Kasumi-1 (cell line): ENCODE data around the gene SLC24A1.

Experiments
- DNase-seq, 2 experiments: peaks; one replicate each; lab custom pipeline; 2025; lab: John Stamatoyannopoulos, UW

The SLC24A1 gene

GRCh38 chr15:65618560-65619109 lies 3.1 kb upstream of the SLC24A1 start:
- no peak for DNase-seq

- no peak for DNase-seq
Measured at GRCh38 chr15:65619626-65620290, 2.0 kb upstream of the SLC24A1 start.

DNA sequence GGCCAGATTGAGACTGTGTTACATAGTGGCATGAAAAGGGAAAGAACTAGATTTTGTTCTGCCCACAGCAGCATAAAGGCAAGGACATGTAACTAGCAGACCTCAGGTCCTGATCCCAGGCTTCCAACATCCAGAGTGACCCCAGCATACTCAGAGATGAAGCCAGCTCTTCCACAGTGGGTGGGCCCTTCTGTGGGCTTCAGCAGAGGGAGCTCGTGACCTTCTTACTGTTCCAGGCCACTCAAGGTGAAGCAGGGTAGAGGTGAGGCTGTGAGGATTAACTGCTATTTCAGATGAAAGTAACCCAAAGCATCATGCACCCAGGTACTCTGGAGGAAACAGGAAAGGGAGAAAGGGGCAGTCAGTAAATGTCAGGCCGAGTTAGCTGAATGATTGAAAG lies 905 bp upstream of the SLC24A1 start:
- DNase-seq, result no peak

- DNase-seq, result no peak
Measured at GRCh38 chr15:65623103-65623502, 1.4 kb downstream of the SLC24A1 start.

- DNase-seq, result no peak
Measured at GRCh38 chr15:65626856-65627255, 5.1 kb downstream of the SLC24A1 start.

DNA sequence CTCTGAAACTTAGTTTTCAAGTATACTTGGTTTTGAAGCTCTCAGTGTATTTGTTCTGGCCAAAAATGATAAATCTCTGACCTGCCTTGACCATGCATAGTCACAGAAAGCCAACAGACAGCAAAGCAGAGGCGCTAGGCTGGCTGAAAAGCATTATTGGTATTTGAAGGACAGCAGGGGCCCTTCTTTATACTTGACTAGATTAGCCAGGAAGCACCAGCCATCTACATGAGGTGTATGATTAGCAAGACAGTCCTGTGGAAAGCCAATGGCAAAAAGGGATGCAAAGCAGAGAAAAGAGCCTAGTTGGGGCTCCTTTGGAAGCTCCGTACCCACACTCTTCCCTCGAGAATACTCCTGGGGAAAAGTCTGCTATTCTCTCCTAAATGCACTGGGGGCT lies 7.8 kb downstream of the SLC24A1 start:
- no peak for DNase-seq

DNA sequence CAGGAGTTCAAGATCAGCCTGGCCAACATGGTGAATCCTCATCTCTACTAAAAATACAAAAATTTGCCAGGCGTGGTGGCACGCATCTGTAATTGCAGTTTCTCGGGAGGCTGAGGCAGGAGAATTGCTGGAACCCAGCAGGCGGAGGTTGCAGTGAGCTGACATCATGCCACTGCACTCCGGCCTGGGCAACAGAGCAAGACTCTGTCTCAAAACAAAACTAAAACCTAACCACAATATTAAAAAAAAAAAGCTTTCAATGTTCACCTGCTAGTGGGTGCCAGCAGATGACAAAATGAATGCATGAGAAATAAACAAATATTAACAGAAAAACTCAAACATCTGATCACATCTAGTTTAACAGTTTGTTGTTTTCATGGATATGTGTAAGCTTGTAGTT lies 9.0 kb downstream of the SLC24A1 start:
- DNase-seq, result no peak

- DNase-seq, result no peak
Measured at GRCh38 chr15:65631503-65631902, 9.8 kb downstream of the SLC24A1 start.

DNA sequence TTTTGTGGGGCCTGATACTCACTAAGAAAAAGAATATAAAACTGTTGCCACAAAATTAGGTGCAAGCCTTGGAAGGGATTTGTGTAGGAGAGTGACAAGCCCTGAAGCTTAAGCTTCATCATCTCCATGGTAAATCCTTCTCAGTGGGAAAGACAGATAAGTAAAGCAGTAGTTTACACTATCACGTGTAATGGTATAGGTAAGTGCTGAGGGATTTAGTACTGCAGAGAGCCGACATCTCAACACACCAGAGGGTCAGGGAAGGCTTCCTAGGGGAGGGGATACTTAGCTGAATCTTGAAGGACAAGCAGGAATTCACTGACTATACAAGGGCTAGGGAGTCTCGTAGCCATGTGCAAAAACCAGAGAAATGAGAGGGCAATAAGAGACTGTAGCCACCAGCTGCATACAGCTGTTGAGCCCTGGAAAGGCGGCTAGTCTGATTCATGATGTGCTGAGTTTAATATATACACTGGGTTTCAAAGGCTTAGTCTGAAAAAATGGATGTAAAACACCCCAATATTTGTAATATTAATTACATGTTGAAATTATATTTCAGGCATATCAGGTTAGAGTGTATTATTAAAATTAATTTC lies 11.1 kb downstream of the SLC24A1 start:
- no peak for DNase-seq

- no peak for DNase-seq
Measured at GRCh38 chr15:65633752-65634151, 12.0 kb downstream of the SLC24A1 start.

GRCh38 chr15:65634356-65634755 lies 12.6 kb downstream of the SLC24A1 start:
- no peak for DNase-seq

DNA sequence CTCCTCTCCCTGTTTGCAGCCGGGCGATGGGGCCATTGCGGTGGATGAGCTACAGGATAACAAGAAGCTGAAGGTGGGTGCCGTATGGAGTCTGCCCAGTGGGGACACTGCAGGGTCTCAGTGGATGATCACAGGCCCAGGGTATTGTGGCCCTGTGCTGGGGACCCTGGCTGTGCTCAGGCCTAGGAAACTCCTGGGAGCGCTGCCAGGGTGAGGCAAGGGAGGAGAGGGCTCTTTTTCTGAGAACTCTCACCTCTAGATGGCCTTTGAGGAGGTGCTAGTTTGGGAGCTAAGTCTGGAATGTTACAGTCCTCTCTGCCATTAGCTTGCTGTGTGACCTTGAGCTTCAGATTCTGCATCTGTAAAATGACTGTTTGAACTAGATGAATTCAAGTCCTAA lies 16.4 kb downstream of the SLC24A1 start:
- no peak for DNase-seq

DNA sequence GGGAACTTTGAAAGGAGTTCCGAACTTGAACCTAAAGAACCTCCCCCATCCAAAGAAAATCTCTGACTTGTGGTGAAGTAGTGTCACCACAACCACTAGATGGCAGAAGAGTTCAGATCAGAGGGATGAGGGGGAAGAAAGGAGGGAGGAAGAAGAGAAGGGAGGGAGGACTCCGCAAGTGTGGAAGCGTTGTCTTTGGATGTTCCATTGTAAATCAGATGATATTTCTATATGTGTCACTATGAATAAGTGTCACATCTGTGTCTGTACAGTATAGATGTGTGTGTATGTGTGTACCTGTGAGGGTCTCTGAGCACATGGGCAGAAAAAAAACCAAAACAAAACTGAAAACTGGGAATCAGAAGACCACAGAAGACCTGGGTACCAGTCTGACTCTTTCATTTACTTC lies 16.9 kb downstream of the SLC24A1 start:
- DNase-seq, result peak; percentile 88 to 95

GRCh38 chr15:65639509-65639908 lies 17.8 kb downstream of the SLC24A1 start:
- no peak for DNase-seq

DNA sequence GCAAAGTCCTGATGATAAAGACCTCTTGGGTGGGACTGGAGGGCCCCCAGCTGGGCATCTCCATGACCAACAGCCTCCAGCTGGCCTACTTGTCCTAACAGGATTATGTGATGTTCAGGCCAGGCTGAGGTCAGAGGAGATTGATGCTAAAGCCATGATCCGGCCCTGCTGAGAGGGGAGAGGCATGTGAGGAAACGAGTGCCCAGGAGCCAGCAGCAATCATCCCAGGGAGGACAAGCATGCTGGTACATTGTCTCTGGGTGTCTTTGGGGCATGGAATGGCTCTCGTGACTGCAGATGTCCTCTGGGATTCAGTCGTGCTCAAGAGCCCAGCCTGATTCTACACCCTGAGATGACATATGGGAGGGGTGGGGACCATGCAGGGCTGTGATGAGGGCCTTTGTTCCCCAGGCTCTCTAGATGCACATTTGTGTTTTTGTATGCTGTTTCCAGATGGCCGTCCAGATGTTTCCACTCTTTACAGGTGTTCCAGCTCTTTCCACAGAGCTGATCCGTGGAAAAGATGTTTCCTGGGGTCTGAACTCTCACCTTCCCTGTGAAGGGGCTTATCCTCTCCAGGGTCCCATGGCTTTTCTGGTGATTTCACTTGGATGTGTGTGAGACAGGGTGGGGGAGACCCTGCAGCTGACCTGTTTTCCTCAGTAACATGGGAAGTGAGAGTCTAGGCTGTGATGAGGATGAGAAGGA lies 20.2 kb downstream of the SLC24A1 start:
- no peak for DNase-seq

DNA sequence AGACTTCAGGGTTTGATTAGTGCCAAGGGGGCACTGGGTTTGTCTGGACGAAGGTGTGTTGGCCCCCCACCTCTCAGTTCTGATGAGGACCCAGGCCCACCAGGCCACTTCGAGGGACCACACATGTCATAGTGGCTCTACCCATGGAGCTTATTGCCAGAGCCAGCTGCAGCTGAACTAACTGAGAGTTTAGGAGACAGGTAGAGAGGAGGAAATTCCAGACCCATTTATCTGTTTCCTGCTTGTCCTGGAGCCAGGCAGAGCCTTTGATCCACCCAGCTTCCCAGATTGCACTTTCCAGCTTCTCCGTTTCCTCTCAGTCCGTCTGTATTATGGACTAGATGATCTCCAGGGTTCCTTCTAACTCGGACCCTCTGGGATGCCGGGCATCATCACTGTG lies 20.9 kb downstream of the SLC24A1 start:
- DNase-seq, result no peak

- no peak for DNase-seq
Measured at GRCh38 chr15:65644282-65644681, 22.5 kb downstream of the SLC24A1 start.

GRCh38 chr15:65645392-65645791 lies 23.7 kb downstream of the SLC24A1 start:
- no peak for DNase-seq

- DNase-seq, result no peak
Measured at GRCh38 chr15:65646486-65646885, 24.7 kb downstream of the SLC24A1 start.

DNA sequence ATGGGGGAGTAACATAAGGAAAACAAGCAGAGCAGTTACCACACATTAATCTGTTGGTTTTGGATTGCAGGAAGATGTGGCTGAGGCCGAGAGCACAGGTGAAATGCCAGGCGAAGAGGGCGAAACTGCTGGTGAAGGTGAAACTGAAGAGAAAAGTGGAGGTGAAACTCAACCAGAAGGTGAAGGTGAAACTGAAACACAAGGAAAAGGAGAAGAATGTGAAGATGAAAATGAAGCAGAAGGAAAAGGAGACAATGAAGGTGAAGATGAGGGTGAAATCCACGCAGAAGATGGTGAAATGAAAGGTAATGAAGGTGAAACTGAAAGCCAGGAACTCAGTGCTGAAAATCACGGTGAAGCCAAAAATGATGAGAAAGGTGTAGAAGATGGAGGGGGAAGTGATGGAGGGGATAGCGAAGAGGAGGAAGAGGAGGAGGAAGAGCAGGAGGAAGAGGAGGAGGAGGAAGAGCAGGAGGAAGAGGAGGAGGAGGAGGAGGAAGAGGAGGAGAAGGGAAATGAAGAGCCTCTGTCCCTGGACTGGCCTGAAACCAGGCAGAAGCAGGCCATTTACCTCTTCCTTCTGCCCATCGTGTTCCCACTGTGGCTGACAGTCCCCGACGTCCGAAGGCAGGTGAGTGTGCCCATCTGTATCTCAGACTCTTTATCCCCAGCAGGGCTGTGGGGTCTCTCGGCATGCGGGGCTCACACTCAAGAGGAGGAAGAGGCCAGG lies 28.7 kb downstream of the SLC24A1 start:
- DNase-seq, result no peak

GRCh38 chr15:65651042-65651322 lies 29.2 kb downstream of the SLC24A1 start:
- DNase-seq, result no peak

DNA sequence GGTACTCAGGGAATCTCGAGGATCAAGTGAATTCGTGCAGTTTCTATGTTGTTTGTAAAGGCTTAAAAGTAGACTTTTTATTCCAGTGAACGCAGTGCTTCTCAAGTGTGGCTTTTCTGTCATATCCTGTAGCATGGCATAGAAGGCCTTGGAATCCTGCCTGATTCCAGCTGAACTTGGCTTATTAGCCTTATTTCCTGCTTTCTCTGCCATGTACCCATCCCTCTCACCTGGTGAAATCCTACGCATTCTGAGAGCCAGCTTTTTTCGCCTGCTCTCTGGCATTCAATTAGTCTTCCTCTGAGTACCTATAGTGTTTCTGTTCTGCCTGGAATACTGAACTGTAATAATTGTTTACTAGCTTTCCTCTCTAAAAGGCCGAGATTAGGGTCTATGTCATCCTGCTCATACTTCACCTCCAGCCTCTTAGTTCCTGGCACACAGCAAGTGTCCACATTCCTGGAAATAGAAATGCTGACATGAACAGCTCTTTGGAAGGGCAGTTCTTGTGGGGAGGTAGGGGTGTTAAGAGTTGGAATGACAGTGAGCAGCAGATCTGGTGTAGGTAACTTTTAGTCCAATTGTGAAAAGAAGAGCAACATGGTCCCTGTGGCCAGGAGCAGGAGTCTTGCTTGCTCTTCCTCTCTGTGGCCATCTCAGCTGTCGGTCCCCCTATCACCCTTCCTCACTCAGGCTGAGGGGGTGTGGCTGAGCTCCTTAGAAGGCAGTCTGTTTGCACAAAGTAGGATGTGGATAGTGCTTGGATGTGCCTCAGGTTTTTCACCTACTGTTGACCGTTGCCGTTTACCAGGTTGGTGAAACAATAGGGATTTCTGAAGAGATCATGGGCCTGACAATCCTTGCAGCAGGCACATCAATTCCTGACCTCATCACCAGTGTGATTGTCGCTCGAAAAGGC lies 30.4 kb downstream of the SLC24A1 start:
- DNase-seq, result no peak
